Peyer's patch (tissue), 4 donors: Measurements from ENCODE around the gene ARAF. TPM values are rescaled to one million over a fixed set of nuclear protein-coding genes. Genes with fewer than 3 reads are reported as not detected.

Source experiments
- DNase-seq, 3 donors: peaks; one replicate each; pipeline ENCODE4 v3.0.0-alpha.2; 2017 to 2019
- H3K27ac ChIP-seq, 4 donors: fragments of 200-600 bp; sonication (generic); one replicate each; pipeline ENCODE4 v1.5.1; 2016 to 2019
- H3K27me3 ChIP-seq, 2 donors: fragments of 200-600 bp; sonication (generic); one replicate each; pipeline ENCODE4 v1.5.1; 2019
- H3K36me3 ChIP-seq, 3 donors: fragments of 200-600 bp; sonication (generic); one replicate each; pipeline ENCODE4 v1.5.1; 2016 to 2019
- H3K4me1 ChIP-seq, 4 donors: fragments of 200-600 bp; sonication (generic); one replicate each; pipeline ENCODE4 v1.5.1; 2016 to 2019
- H3K4me3 ChIP-seq, 4 donors: fragments of 200-600 bp; sonication (generic); 1 replicate in 3 of 4; 2 replicates in 1 of 4; pipeline ENCODE4 v1.5.1; 2016 to 2019; ENCODE audit warnings: mild to moderate bottlenecking in 1 of 4
- H3K9me3 ChIP-seq, 4 donors: fragments of 200-600 bp; sonication (generic); one replicate each; pipeline ENCODE4 v1.5.1; 2016 to 2019; ENCODE audit warnings: mild to moderate bottlenecking in 1 of 4
- CTCF ChIP-seq, 6 experiments: fragments of 450-650 bp in 4 of 6; fragments of 200-600 bp in 2 of 6; sonication (generic) in 1 of 6; IDR thresholded peaks; one replicate each; pipeline ENCODE4 v1.5.1; 2017 to 2019; ENCODE audit warnings: antibody characterized with exemption in 6 of 6, mild to moderate bottlenecking in 3 of 6, moderate library complexity in 1 of 6
- POLR2A ChIP-seq, 2 donors: fragments of 450-650 bp; IDR thresholded peaks; one replicate each; pipeline ENCODE4 v1.5.1; 2017; ENCODE audit warnings: antibody characterized with exemption in 2 of 2, mild to moderate bottlenecking in 2 of 2, moderate library complexity in 2 of 2
- total RNA-seq, 4 donors: library from RNA; depleted of rRNA; stranded (reverse); fragments of >200 nt; gene quantifications; one replicate each; pipeline ENCODE4 v1.1.0, GENCODE V29; 2016

The ARAF gene
- total RNA-seq, 4 donors from 2014 or later = 55.7 to 78.4 (median 72.5) TPM

DNA sequence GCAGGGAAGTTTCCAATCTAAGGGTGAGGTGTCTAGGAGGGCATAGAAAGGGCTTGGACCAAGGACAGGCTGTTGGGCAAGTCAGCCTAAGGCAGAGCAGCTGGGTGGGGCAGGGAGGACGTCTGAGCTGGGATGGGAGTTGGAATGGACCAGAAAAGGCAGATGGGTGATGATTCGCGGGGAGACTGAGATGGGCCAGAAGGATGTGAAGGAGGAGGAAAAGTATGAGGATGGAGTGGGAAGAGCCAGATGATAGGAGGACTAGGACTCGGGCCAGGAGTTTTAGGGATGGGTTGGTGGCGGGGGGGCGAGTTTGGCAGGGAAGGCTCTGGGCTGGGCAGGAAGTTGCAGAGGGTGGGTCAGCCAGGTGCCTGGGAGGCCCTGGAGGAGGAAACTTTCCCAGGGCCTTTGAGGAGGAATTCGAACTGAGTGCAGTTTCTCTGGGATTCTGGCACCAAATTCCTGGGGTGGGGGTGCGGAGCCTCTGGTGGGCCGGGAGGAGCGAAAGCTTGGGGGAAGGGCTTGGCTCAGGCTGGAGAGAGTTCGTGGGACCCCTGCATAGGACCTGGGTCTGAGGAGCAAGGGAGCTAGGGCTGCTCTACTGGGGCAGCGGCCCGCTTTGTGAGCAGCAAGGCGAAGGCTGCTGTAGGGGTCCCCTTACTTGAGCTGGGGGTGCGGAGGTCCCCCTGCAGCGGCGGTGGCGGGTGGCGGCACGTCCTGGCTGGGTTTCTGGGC lies 12.5 kb downstream of the ARAF start:
- peak in 1 of 3 donors; percentile 37 for DNase-seq
- Histone ChIP-seq H3K4me3 (peak overlapping the region in 3 of 4 donors; percentile 6 to 40 (median 27)), H3K27me3 (no peaks in the 10 kb centered on the region), H3K27ac (peak overlapping the region; percentile 32 to 73 (median 43)), H3K4me1 (no peaks in the 10 kb centered on the region), H3K36me3 (peaks cover 0 to 15% (median 0%) of the 10 kb centered on the region in 3 donors), H3K9me3 (no peaks in the 10 kb centered on the region)
- TF ChIP-seq POLR2A (IDR thresholded peaks at IDR 0.05) (no peak), CTCF (IDR thresholded peaks at IDR 0.05) (no peak)

- H3K9me3 ChIP-seq = no peaks in the 10 kb centered on the region
- H3K27me3 ChIP-seq = no peaks in the 10 kb centered on the region
- DNase-seq = no peak
- peaks cover 0 to 9% (median 0%) of the 10 kb centered on the region in 3 donors for H3K36me3 ChIP-seq
- H3K4me3 ChIP-seq = peak overlapping the region in 3 of 4 donors; percentile 6 to 40 (median 27)
- peak overlapping the region; percentile 32 to 73 (median 43) for H3K27ac ChIP-seq
- H3K4me1 ChIP-seq = no peaks in the 10 kb centered on the region
- TF ChIP-seq POLR2A (IDR thresholded peaks at IDR 0.05) (no peak), CTCF (IDR thresholded peaks at IDR 0.05) (no peak)
Measured at GRCh38 chrX:47574076-47574546, 13.1 kb downstream of the ARAF start.

DNA sequence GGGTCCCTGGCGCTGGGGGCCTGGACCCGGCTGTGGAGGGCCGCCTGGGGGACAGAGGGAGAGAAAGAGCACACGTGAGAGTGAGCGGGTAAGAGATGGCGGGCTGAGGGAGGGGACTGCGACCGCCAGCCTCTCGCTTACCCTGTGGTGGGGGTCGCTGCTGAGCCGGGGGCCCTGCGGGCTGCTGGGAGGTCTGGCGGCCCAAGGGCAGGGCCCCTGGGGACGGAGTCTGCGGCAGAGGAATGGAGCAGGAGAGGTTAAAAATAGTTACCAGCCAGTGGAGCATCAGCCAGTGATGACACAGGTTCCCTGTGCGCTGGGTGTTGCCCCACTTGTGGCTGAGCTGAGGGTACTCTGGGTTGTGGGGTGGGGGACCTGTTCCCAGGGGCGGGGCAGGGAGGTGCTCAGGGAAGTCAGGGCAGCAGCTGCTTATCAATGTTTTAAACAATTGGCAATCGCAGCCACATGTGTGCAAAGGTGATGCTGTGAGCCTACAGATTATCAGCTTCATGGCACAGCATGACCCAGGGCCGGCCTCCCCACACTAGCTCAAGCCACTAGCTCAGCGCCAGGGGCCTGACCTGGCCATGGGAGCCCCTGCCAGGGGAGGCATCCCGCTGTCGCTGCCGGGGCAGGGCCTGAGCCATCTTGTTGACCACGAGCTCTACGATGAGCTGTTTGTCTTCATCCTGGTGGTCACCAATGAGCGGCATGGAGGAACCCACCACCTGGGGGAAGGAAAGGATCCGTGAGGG lies 13.7 kb downstream of the ARAF start:
- Histone ChIP-seq H3K9me3 (no peaks in the 10 kb centered on the region), H3K27ac (peak overlapping the region; percentile 32 to 73 (median 43)), H3K4me1 (no peaks in the 10 kb centered on the region), H3K27me3 (no peaks in the 10 kb centered on the region), H3K36me3 (peaks cover 0 to 3% (median 0%) of the 10 kb centered on the region in 3 donors), H3K4me3 (peak overlapping the region in 2 of 4 donors; percentile 27 to 40)
- DNase-seq = no peak
- TF ChIP-seq CTCF (IDR thresholded peaks at IDR 0.05) (no peak), POLR2A (IDR thresholded peaks at IDR 0.05) (no peak)

DNA sequence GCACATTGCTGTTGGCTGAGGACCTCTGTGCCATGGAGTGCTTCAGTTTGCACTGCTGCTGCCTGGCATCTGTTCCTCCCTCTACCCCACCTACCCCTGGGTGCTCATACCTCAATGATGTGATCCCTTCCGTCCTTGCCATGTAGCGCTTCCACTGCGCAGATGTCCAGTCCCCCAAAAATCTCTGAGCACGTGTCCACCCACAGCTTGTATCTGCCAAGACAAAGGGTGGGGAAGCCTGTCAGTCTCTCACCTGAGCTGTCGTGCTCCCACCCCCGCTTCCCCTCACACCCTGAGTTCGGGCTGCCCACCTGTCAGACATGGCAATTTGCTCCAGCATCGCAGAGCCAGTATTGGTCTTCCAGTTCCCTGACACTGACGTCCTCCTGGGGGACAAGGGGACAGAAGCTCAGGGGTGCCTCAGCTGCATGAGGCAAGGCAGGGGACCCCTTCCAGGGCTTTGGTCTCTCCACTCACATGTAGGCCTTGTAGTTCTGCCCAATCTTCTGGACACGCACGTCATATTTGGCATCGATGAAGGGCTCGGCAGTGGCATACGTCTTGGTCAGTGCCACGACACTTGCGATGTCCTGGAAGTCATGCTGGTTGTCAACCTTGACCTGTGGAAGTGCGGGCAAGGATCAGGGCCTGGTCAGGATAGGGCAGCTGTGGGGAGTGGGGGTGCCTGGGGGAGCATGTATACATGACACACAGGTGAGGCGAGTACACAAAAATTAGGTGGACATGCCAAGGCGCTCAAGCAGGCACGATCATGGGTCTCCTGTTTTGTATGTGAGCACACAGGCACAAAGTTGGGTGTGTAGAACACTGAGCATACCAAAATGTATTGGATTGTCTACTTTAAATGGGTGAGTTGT lies 15.3 kb downstream of the ARAF start:
- H3K4me1 ChIP-seq = no peaks in the 10 kb centered on the region
- no peak for DNase-seq
- H3K27me3 ChIP-seq = no peaks in the 10 kb centered on the region
- no peaks in the 10 kb centered on the region for H3K36me3 ChIP-seq
- no peak overlapping the region for H3K27ac ChIP-seq
- H3K4me3 ChIP-seq = no peak overlapping the region
- H3K9me3 ChIP-seq = no peaks in the 10 kb centered on the region
- TF ChIP-seq POLR2A (IDR thresholded peaks at IDR 0.05) (no peak), CTCF (IDR thresholded peaks at IDR 0.05) (no peak)

DNA sequence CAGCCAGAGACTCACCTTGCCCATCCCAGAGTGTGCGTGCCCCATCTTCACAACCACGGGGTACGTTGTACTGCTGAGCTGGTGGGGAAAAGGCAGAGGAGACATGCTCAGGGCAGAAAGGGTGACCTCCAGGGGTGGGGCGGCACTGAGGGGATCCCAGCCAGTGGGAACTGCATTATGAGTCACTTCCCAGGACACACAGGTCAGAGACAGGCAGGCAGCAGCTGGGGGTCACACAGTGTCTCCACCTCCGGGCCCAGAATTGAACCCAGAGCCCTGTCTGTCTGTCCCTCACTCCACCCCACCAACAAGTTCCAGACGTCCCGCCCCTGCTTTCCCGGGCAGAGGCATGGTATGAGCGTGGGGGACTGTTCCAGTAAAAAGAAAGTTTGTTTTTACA lies 16.4 kb downstream of the ARAF start:
- no peaks in the 10 kb centered on the region for H3K27me3 ChIP-seq
- no peak overlapping the region for H3K4me3 ChIP-seq
- H3K36me3 ChIP-seq = no peaks in the 10 kb centered on the region
- no peaks in the 10 kb centered on the region for H3K4me1 ChIP-seq
- TF ChIP-seq CTCF (IDR thresholded peaks at IDR 0.05) (no peak), POLR2A (IDR thresholded peaks at IDR 0.05) (no peak)
- H3K9me3 ChIP-seq = no peaks in the 10 kb centered on the region
- no peak overlapping the region for H3K27ac ChIP-seq
- DNase-seq = no peak
